ENCODE data around the gene CD38. TPM values are rescaled to one million over a fixed set of nuclear protein-coding genes. Genes with fewer than 3 reads are reported as not detected.
A peak's percentile ranks its signal among the peaks of the same experiment; 100 is the strongest.

CD38 gene
- total and polyA plus RNA-seq, 2 donors (not counting 1 experiment from before 2014, with no cell fraction given) = 0.02 TPM; not detected in 1

DNA sequence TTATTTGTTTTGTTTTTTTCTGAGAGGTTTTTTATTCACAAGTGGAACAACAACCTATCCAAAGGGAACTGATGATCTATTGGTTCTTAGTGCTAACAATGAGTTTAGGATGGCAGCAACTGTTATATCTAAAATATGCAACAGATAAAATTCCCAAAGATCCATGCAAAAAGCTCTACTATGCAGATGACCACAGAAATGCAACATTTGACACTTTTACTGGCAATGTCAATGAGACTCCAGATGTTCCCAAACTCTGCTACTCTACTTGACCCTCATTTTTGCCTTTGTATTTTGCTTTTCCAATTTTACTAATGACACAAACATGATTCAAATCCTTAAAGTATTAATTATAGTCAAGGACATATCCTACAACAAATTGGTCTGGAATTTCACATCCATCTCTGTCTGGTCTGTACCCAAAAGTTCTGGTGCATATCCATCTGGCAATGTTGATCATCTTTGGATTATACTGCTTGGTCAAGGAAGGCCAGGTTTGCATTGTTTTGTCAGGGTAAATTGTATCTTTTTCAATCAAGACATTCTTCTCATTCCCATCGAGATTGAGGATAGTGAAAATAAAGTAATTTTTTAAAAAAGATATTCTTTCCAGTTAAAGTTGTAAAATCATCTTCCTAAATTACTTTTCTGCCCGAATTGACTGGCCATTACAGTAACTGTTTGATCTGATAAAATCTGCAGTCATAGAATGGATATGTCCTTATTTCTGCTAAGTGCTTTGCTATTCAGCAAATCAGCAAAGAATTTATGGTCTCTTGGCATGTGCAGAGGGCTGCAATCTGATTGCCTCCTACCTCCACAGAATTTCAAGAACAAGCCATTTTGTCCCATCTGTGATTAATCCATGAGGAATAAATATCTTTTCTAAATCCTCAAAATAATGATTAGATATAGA, 86.8 kb downstream of the CD38 start:
- Histone ChIP-seq H3K4me1 (ENCODE audit: control insufficient read depth, extremely low read depth, insufficient read depth, low read length) (no peaks in the 10 kb centered on the region), H2AFZ (ENCODE audit: low read length) (no peak overlapping the region), H3K36me3 (ENCODE audit: control insufficient read depth, insufficient read depth, low read length) (no peaks in the 10 kb centered on the region), H3K9ac (ENCODE audit: insufficient read depth, low read length) (no peak overlapping the region), H4K20me1 (ENCODE audit: control insufficient read depth, extremely low read depth, insufficient read depth, low read length) (no peaks in the 10 kb centered on the region), H3K79me2 (ENCODE audit: control insufficient read depth, insufficient read depth, low read length) (no peaks in the 10 kb centered on the region), H3K27ac (ENCODE audit: insufficient read depth, low read length) (no peak overlapping the region), H3K4me3 (replicated peaks in 1 of 4; ENCODE audit: control extremely low read depth in 1 of 4, insufficient read depth in 1 of 4, low read depth in 3 of 4, low read length in 4 of 4) (no peak overlapping the region), H3K9me3 (ENCODE audit: control insufficient read depth, insufficient read depth, low read depth, low read length) (no peaks in the 10 kb centered on the region), H3K4me2 (ENCODE audit: extremely low read depth, insufficient read depth, low read length) (no peak overlapping the region), H3K27me3 (ENCODE audit: control insufficient read depth, insufficient read depth, low read length) (no peaks in the 10 kb centered on the region)
- peak in 1 of 2 donors; percentile 81 for DNase-seq (ENCODE audit: low read depth in 2 of 2)
- TF ChIP-seq EZH2 (IDR thresholded peaks at IDR 0.05; ENCODE audit: low read length, missing control alignments) = no peak
- TF ChIP-seq, protein P1, sequence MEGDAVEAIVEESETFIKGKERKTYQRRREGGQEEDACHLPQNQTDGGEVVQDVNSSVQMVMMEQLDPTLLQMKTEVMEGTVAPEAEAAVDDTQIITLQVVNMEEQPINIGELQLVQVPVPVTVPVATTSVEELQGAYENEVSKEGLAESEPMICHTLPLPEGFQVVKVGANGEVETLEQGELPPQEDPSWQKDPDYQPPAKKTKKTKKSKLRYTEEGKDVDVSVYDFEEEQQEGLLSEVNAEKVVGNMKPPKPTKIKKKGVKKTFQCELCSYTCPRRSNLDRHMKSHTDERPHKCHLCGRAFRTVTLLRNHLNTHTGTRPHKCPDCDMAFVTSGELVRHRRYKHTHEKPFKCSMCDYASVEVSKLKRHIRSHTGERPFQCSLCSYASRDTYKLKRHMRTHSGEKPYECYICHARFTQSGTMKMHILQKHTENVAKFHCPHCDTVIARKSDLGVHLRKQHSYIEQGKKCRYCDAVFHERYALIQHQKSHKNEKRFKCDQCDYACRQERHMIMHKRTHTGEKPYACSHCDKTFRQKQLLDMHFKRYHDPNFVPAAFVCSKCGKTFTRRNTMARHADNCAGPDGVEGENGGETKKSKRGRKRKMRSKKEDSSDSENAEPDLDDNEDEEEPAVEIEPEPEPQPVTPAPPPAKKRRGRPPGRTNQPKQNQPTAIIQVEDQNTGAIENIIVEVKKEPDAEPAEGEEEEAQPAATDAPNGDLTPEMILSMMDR (conservative IDR thresholded peaks at IDR 0.05 in 1 of 2, IDR thresholded peaks at IDR 0.05 in 1 of 2; ENCODE audit: low read depth in 1 of 2, low read length in 2 of 2) = no peak

DNA sequence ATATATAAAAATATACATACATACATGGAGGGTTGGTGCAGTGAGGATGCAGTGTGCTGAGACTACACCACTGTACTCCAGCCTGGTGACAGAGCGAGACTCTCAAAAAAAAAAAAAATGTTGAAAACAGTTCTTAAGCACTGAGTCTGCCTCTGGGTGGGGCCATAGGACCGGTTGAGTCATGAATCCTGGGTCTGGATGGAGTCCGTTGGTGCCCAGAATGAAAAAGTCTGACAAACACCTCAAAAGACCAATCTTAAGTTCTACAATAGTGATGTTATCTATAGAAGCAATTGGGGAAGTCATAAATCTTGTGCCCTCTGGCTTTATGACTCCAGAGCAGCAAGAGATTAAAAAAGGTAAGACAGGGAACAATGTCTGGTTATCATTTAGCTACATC, 90.0 kb downstream of the CD38 start:
- no peak overlapping the region for H3K4me3 ChIP-seq (replicated peaks in 1 of 4; ENCODE audit: control extremely low read depth in 1 of 4, insufficient read depth in 1 of 4, low read depth in 3 of 4, low read length in 4 of 4)
- H2AFZ ChIP-seq (ENCODE audit: low read length) = no peak overlapping the region
- H3K36me3 ChIP-seq (ENCODE audit: control insufficient read depth, insufficient read depth, low read length) = no peaks in the 10 kb centered on the region
- H3K9ac ChIP-seq (ENCODE audit: insufficient read depth, low read length) = no peak overlapping the region
- peak in 1 of 2 donors; percentile 49 for DNase-seq (ENCODE audit: low read depth in 2 of 2)
- no peaks in the 10 kb centered on the region for H4K20me1 ChIP-seq (ENCODE audit: control insufficient read depth, extremely low read depth, insufficient read depth, low read length)
- H3K27me3 ChIP-seq (ENCODE audit: control insufficient read depth, insufficient read depth, low read length) = no peaks in the 10 kb centered on the region
- no peaks in the 10 kb centered on the region for H3K9me3 ChIP-seq (ENCODE audit: control insufficient read depth, insufficient read depth, low read depth, low read length)
- H3K4me1 ChIP-seq (ENCODE audit: control insufficient read depth, extremely low read depth, insufficient read depth, low read length) = no peaks in the 10 kb centered on the region
- H3K27ac ChIP-seq (ENCODE audit: insufficient read depth, low read length) = no peak overlapping the region
- H3K79me2 ChIP-seq (ENCODE audit: control insufficient read depth, insufficient read depth, low read length) = no peaks in the 10 kb centered on the region
- TF ChIP-seq EZH2 (IDR thresholded peaks at IDR 0.05; ENCODE audit: low read length, missing control alignments) = no peak
- TF ChIP-seq, protein P1 (conservative IDR thresholded peaks at IDR 0.05 in 1 of 2, IDR thresholded peaks at IDR 0.05 in 1 of 2; ENCODE audit: low read depth in 1 of 2, low read length in 2 of 2) = no peak
- H3K4me2 ChIP-seq (ENCODE audit: extremely low read depth, insufficient read depth, low read length) = no peak overlapping the region

DNA sequence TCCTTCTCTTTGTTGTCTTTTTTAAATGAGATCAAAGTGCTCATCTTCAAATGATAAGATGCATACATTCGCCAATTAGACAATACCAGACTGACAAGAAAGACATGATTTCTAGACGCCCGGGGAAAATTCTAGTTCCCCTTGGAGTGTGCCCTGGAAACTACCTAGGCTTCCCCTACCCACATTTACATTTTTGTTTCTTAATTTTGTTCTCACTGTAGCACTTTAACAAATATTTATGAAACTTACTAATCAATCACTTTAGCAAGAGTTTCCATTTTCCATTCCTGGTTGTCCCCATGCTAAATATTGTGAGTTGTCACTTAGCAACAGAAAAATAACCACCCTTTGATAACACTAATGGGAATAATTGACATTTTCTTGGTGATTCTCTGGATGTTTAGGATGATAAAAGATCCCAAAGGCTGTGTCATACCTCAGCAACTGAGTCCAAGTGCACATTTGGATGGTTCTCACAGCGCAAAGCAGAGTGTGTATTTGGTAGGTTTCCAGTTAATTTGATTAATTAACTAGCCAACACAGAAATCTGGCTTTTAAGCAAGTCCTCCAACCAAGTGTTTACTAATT, 90.8 kb downstream of the CD38 start:
- H3K4me2 ChIP-seq (ENCODE audit: extremely low read depth, insufficient read depth, low read length) = no peak overlapping the region
- H3K27me3 ChIP-seq (ENCODE audit: control insufficient read depth, insufficient read depth, low read length) = no peaks in the 10 kb centered on the region
- no peak overlapping the region for H3K4me3 ChIP-seq (replicated peaks in 1 of 4; ENCODE audit: control extremely low read depth in 1 of 4, insufficient read depth in 1 of 4, low read depth in 3 of 4, low read length in 4 of 4)
- no peaks in the 10 kb centered on the region for H3K79me2 ChIP-seq (ENCODE audit: control insufficient read depth, insufficient read depth, low read length)
- H3K27ac ChIP-seq (ENCODE audit: insufficient read depth, low read length) = no peak overlapping the region
- no peaks in the 10 kb centered on the region for H4K20me1 ChIP-seq (ENCODE audit: control insufficient read depth, extremely low read depth, insufficient read depth, low read length)
- H3K9ac ChIP-seq (ENCODE audit: insufficient read depth, low read length) = no peak overlapping the region
- TF ChIP-seq, protein P1 (conservative IDR thresholded peaks at IDR 0.05 in 1 of 2, IDR thresholded peaks at IDR 0.05 in 1 of 2; ENCODE audit: low read depth in 1 of 2, low read length in 2 of 2) = no peak
- TF ChIP-seq EZH2 (IDR thresholded peaks at IDR 0.05; ENCODE audit: low read length, missing control alignments) = no peak
- no peaks in the 10 kb centered on the region for H3K4me1 ChIP-seq (ENCODE audit: control insufficient read depth, extremely low read depth, insufficient read depth, low read length)
- no peaks in the 10 kb centered on the region for H3K36me3 ChIP-seq (ENCODE audit: control insufficient read depth, insufficient read depth, low read length)
- H2AFZ ChIP-seq (ENCODE audit: low read length) = no peak overlapping the region
- DNase-seq (ENCODE audit: low read depth in 2 of 2) = peak in 1 of 2 donors; percentile 59
- H3K9me3 ChIP-seq (ENCODE audit: control insufficient read depth, insufficient read depth, low read depth, low read length) = no peaks in the 10 kb centered on the region

Measured in fibroblast of lung (primary cell).